Panc1 (cell line): Measurements from ENCODE around the gene GPR31.

Experiments
- CTCF ChIP-seq: fragments of 450-650 bp; IDR thresholded peaks from 2 replicates; pipeline ENCODE4 v1.5.1; 2017; ENCODE audit warnings: mild to moderate bottlenecking
- POLR2AphosphoS5 ChIP-seq: IDR thresholded peaks from 2 replicates; pipeline ENCODE4 v1.6.1; 2012; ENCODE audit warnings: mild to moderate bottlenecking, low read depth, low read length, moderate library complexity
- REST ChIP-seq, 2 experiments: IDR thresholded peaks; 2 replicates each; pipeline ENCODE4 v1.6.1; 2011 to 2012; ENCODE audit warnings: low read depth in 2 of 2, control low read depth in 1 of 2, low read length in 1 of 2, mild to moderate bottlenecking in 1 of 2, moderate library complexity in 1 of 2; ENCODE audit not compliant: insufficient read depth in 1 of 2
- SIN3A ChIP-seq: IDR thresholded peaks from 2 replicates; pipeline ENCODE4 v1.6.1; 2012; ENCODE audit warnings: low read depth, mild to moderate bottlenecking, low read length, moderate library complexity, borderline replicate concordance; ENCODE audit not compliant: insufficient read depth
- TCF7L2 ChIP-seq: IDR thresholded peaks from 2 replicates; pipeline ENCODE4 v1.6.1; 2011; ENCODE audit warnings: mild to moderate bottlenecking, low read depth, low read length, inconsistent platforms

- no peak for TF ChIP-seq CTCF
- TF ChIP-seq POLR2AphosphoS5: no peak
- no peak for TF ChIP-seq SIN3A
- TF ChIP-seq REST (IDR thresholded peaks at IDR 0.05; ENCODE audit: insufficient read depth in 1 of 2, low read depth in 2 of 2, low read length in 1 of 2): no peak
- TF ChIP-seq TCF7L2: no peak
These were observed 33.0 kb downstream of the GPR31 start for GRCh38 chr6:167124753-167125152.
